Neutrophil (primary cell): ENCODE results near the gene CTNNA2.

Source experiments
- H3K27ac ChIP-seq: fragments of 200-600 bp; sonication (generic); 2 replicates; pipeline ENCODE4 v1.5.1; 2016; ENCODE audit warnings: mild to moderate bottlenecking, moderate library complexity
- H3K27me3 ChIP-seq: fragments of 200-600 bp; sonication (generic); 2 replicates; pipeline ENCODE4 v1.6.0; 2016; ENCODE audit warnings: mild to moderate bottlenecking
- H3K36me3 ChIP-seq: fragments of 200-600 bp; sonication (generic); 2 replicates; pipeline ENCODE4 v1.5.1; 2017
- H3K4me1 ChIP-seq, 2 experiments: fragments of 200-600 bp in 1 of 2; sonication (generic) in 1 of 2; 1 replicate in 1 of 2; 2 replicates in 1 of 2; pipeline versions ENCODE4 v1.5.1 to v1.6.1; 2013 to 2016; ENCODE audit warnings: low read depth in 1 of 2, low read length in 1 of 2, mild to moderate bottlenecking in 1 of 2, moderate library complexity in 1 of 2; ENCODE audit not compliant: control insufficient read depth in 1 of 2, insufficient read depth in 1 of 2
- H3K4me3 ChIP-seq, 2 experiments: fragments of 200-600 bp in 1 of 2; sonication (generic) in 1 of 2; 1 replicate in 1 of 2; 2 replicates in 1 of 2; pipeline ENCODE4 v1.5.1; 2013 to 2016; ENCODE audit warnings: low read depth in 1 of 2, low read length in 1 of 2, mild to moderate bottlenecking in 1 of 2, moderate library complexity in 1 of 2
- H3K9me3 ChIP-seq: fragments of 200-600 bp; sonication (generic); 2 replicates; pipeline ENCODE4 v1.5.1; 2016
- CTCF ChIP-seq: fragments of 200-600 bp; sonication (generic); IDR thresholded peaks from 2 replicates; pipeline ENCODE4 v1.5.1; 2016; ENCODE audit warnings: antibody characterized with exemption

Gene CTNNA2

GRCh38 chr2:80420530-80421208, 907.8 kb downstream of the CTNNA2 start:
- H3K9me3 ChIP-seq = no peaks in the 10 kb centered on the region
- H3K4me1 ChIP-seq = no peaks in the 10 kb centered on the region
- no peaks in the 10 kb centered on the region for H3K36me3 ChIP-seq
- no peaks in the 10 kb centered on the region for H3K27me3 ChIP-seq
- H3K4me3 ChIP-seq = no peak overlapping the region
- no peak overlapping the region for H3K27ac ChIP-seq
- TF ChIP-seq CTCF = no peak

GRCh38 chr2:80429251-80429650, 916.4 kb downstream of the CTNNA2 start:
- H3K4me1 ChIP-seq = no peaks in the 10 kb centered on the region

GRCh38 chr2:80437959-80438358, 925.1 kb downstream of the CTNNA2 start:
- no peak for TF ChIP-seq CTCF

More at GRCh38 chr2:80429251-80429650, 916.4 kb downstream of the CTNNA2 start:
- H3K9me3 ChIP-seq = no peaks in the 10 kb centered on the region
- no peak overlapping the region for H3K4me3 ChIP-seq
- H3K27me3 ChIP-seq = no peaks in the 10 kb centered on the region
- TF ChIP-seq CTCF = no peak
- H3K27ac ChIP-seq = no peak overlapping the region
- no peaks in the 10 kb centered on the region for H3K36me3 ChIP-seq

GRCh38 chr2:80438686-80439085, 925.8 kb downstream of the CTNNA2 start:
- H3K36me3 ChIP-seq = no peaks in the 10 kb centered on the region
- no peak overlapping the region for H3K27ac ChIP-seq
- no peaks in the 10 kb centered on the region for H3K27me3 ChIP-seq
- H3K9me3 ChIP-seq = no peaks in the 10 kb centered on the region
- H3K4me1 ChIP-seq = no peaks in the 10 kb centered on the region
- no peak overlapping the region for H3K4me3 ChIP-seq
- TF ChIP-seq CTCF = no peak

More at GRCh38 chr2:80437959-80438358, 925.1 kb downstream of the CTNNA2 start:
- Histone ChIP-seq H3K4me3 (no peak overlapping the region), H3K9me3 (no peaks in the 10 kb centered on the region), H3K4me1 (no peaks in the 10 kb centered on the region), H3K36me3 (no peaks in the 10 kb centered on the region), H3K27me3 (no peaks in the 10 kb centered on the region), H3K27ac (no peak overlapping the region)

- no peaks in the 10 kb centered on the region for H3K4me1 ChIP-seq
- no peak for TF ChIP-seq CTCF
- H3K27ac ChIP-seq = no peak overlapping the region
- no peaks in the 10 kb centered on the region for H3K36me3 ChIP-seq
- H3K27me3 ChIP-seq = no peaks in the 10 kb centered on the region
- H3K9me3 ChIP-seq = no peaks in the 10 kb centered on the region
- H3K4me3 ChIP-seq = no peak overlapping the region
Measured at GRCh38 chr2:80454628-80455027, 941.8 kb downstream of the CTNNA2 start.
